SW 1271 (cell line): ENCODE results near the gene BBS10.
"Not testable (repeated sequence)": the region's sequence is repeated elsewhere in the genome, so short reads cannot be mapped to it uniquely, and the experiment has no call there.

Source experiments
- DNase-seq, 2 experiments: peaks; one replicate each; lab custom pipeline; 2025; lab: John Stamatoyannopoulos, UW

BBS10 gene

GRCh38 chr12:76329606-76330005, 18.6 kb downstream of the BBS10 start:
- DNase-seq: no peak

DNA sequence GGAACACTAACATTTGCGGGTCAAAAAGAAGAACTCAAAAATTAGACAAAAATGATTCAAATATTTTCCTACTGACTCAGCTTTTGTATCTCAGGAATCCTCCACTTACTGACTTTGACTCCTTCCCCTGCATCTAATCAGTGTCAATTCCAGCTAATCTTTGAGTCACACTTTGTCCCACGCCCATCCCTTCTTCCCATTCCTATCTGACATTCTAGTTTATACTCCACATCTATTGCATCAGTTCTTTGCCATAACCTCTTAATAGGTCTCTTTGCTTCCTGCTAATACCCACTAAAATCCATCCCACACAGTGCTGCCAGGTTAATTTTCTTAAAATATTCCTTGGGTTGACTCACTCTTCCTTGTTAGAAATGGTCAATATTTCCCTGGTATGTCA, 19.1 kb downstream of the BBS10 start:
- peak; percentile 36 to 93 for DNase-seq

DNA sequence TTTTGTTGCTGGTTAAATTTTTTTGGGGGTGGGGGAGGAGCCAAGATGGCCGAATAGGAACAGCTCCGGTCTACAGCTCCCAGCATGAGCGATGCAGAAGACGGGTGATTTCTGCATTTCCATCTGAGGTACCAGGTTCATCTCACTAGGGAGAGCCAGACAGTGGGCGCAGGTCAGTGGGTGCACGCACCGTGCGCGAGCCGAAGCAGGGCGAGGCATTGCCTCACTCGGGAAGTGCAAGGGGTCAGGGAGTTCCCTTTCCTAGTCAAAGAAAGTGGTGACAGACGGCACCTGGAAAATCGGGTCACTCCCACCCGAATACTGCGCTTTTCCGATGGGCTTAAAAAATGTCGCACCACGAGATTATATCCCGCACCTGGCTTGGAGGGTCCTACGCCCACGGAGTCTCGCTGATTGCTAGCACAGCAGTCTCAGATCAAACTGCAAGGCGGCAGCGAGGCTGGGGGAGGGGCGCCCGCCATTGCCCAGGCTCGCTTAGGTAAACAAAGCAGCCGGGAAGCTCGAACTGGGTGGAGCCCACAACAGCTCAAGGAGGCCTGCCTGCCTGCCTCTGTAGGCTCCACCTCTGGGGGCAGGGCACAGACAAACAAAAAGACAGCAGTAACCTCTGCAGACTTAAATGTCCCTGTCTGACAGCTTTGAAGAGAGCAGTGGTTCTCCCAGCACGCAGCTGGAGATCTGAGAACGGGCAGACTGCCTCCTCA, 28.5 kb downstream of the BBS10 start:
- not testable (repeated sequence) for DNase-seq

GRCh38 chr12:76318773-76319594, 29.2 kb downstream of the BBS10 start:
- DNase-seq: no peak

GRCh38 chr12:76317976-76318375, 30.2 kb downstream of the BBS10 start:
- DNase-seq: no peak

GRCh38 chr12:76316468-76316867, 31.7 kb downstream of the BBS10 start:
- DNase-seq: no peak

GRCh38 chr12:76313299-76313698, 34.9 kb downstream of the BBS10 start:
- no peak for DNase-seq

DNA sequence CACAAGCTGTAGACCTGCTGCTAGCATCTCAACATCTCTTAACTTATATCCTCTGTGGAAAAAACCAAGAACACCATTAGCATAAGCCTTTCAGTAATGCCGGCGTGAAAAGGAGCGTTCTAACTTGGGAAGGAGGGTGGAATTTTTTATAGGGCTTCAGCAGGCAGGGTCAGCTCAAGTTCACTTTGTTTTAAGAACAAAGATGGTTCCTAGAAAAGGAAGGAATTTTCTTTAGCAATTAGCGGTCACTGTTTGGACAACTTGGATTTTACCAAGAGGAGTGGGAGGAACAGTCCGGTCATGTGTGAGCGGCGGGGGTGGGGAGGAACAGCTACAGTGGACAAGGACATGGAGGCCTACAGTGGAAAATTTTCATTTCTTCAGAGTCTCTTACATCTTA, 35.9 kb downstream of the BBS10 start:
- DNase-seq: no peak

DNA sequence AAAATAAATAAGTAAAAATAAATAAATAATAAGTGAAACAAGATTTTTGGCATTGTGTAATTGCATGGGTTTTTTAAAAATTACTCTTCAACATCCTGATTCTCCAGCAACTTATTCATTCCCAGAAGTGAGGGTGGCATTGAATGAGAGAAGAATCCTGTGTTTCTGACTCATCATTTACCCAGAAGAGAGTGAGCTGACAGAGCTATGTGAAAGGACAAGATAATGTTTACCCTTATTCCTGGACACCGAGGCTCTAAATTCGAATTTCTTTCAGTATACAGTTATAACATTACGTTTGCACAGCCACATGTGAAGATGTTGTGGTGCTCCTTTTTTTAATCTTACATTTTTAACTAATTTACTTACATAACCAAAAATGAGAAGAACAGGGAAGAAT, 36.4 kb downstream of the BBS10 start:
- DNase-seq: no peak

DNA sequence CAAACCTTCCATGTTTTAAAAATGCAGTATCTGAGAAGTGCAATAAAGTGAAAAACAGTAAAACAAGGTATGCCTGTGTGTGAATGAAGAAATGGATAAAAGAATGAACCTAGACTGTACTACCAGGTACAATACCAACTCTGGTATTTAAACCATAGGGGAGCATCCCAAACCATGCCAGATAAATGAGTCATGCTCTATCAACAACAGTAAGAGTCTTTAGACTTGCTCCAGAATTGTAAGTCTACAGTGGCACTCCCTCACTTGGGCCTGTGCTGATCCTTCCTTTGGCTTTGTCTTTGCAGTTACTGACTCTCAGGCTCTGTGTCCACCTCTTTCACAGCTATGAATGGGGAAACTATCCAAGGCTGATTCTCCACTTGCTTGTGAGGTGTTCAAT, 38.1 kb downstream of the BBS10 start:
- no peak for DNase-seq

DNA sequence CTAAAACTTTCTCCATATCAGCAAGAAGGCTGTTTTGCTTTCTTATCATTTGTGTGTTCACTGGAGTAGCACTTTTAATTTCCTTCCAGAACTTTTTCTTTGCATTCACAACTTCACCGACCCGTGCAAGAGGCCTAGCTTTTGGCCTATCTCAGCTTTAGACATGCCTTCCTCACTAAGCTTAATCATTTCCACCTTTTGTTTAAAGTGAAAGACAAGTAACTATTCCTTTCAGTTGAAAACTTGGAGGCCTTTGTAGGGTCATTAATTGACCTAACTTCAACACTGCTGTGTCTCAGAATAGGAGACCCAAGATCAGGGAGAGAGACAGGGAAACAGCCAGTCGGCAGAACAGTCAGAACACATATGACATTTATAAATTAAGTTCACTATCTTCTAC, 39.3 kb downstream of the BBS10 start:
- DNase-seq: no peak

DNA sequence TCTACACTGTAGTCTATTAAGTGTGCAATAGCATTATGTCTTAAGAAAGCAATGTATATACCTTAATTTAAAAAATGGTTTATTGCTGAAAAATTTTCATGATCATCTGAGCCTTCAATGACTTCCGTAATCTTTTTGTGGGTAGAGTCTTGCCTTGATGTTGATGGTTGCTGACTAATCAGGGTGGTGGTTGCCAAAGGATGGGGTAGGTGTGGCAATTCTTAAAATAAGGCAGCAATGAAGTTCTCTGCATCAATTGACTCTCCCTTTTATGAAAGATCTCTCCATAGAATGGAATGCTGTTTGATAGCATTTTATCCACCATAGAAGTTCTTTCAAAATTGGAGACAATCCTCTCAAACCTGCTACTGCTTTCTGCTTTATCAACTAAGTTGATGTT, 41.1 kb downstream of the BBS10 start:
- DNase-seq: no peak

- no peak for DNase-seq
These were observed 44.2 kb downstream of the BBS10 start for GRCh38 chr12:76303989-76304460.

DNA sequence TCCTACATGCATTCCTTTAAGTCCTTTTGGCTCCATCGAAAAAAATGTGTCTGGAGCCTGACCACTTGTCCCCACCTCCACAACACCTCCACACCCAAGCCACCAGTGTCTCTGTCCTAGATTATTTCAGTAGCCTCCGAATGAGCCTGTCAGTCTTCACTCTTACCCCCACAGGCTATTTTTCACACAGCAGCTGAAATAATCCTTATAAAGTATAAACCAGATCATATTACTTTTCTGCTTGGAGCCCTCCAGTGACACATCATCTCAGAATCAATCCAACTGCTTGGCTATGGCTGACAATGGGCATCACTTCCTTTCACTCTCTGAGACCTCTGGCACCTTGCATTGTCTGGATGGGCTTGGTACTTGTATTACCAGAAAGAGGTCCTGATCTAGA, 44.9 kb downstream of the BBS10 start:
- DNase-seq: no peak

- no peak for DNase-seq
These were observed 47.9 kb downstream of the BBS10 start for GRCh38 chr12:76300297-76300665.

- peak in 1 of 2 experiments; percentile 68 for DNase-seq
These were observed 48.5 kb downstream of the BBS10 start for GRCh38 chr12:76299536-76300296.
